Thymus (tissue), 14 donors: Measurements from ENCODE around the gene PCSK5. TPM values are rescaled to one million over a fixed set of nuclear protein-coding genes. Genes with fewer than 3 reads are reported as not detected.

Source experiments
- DNase-seq, 9 donors: peaks; one replicate each; pipeline ENCODE4 v3.0.0-alpha.2; 2013; ENCODE audit warnings: low spot score in 9 of 9, low read depth in 6 of 9, missing footprints in 1 of 9
- H3K27ac ChIP-seq, 2 donors: one replicate each; pipeline ENCODE4 v1.5.1; 2013; ENCODE audit warnings: control low read depth in 1 of 2, low read depth in 1 of 2, low read length in 1 of 2, mild to moderate bottlenecking in 1 of 2, moderate library complexity in 1 of 2
- H3K27me3 ChIP-seq, 2 donors: one replicate each; pipeline ENCODE4 v1.5.1; 2013; ENCODE audit warnings: low read length in 1 of 2; ENCODE audit not compliant: control insufficient read depth in 2 of 2, insufficient read depth in 1 of 2
- H3K36me3 ChIP-seq, 2 donors: one replicate each; pipeline ENCODE4 v1.5.1; 2013; ENCODE audit warnings: low read length in 1 of 2, mild to moderate bottlenecking in 1 of 2, moderate library complexity in 1 of 2; ENCODE audit not compliant: control insufficient read depth in 2 of 2, insufficient read depth in 2 of 2
- H3K4me1 ChIP-seq, 2 donors: one replicate each; pipeline ENCODE4 v1.5.1; 2013; ENCODE audit warnings: low read length in 2 of 2; ENCODE audit not compliant: control insufficient read depth in 2 of 2, insufficient read depth in 2 of 2
- H3K4me3 ChIP-seq, 2 donors: one replicate each; pipeline ENCODE4 v1.5.1; 2013; ENCODE audit warnings: low read length in 2 of 2, control low read depth in 1 of 2, mild to moderate bottlenecking in 1 of 2
- H3K9me3 ChIP-seq, 2 donors: one replicate each; pipeline ENCODE4 v1.5.1; 2013; ENCODE audit warnings: low read length in 1 of 2, mild to moderate bottlenecking in 1 of 2; ENCODE audit not compliant: control insufficient read depth in 2 of 2, insufficient read depth in 1 of 2
- WGBS: extraction: QIAGEN DNeasy Blood & Tissue Kit; methylation state at CpG from one replicate; pipeline ENCODE4 v1.1.7; 2013; 5-methylcytosine and 5-hydroxymethylcytosine counted together
- long read RNA-seq, 10 donors: transcript quantifications; one replicate each; lab custom pipeline, GENCODE V29; 2026
- polyA plus RNA-seq: library from polyadenylated mRNA; stranded (reverse); fragments of 200-250 nt; gene quantifications from one replicate; pipeline ENCODE4 v1.2.3, GENCODE V29; 2013
- total RNA-seq: library from RNA; stranded (reverse); fragments of 120-200 nt; gene quantifications from one replicate; pipeline ENCODE4 v1.2.4, GENCODE V29; 2013
- donor health status: healthy.

Gene PCSK5
- 20.1 TPM for total RNA-seq
- polyA plus RNA-seq = 4.1 TPM
- long read RNA-seq, donor 1 = 0 reads
- long read RNA-seq, donor 2 = 0 reads
- long read RNA-seq, donor 3 = 0 reads
- long read RNA-seq, donor 4, full-length matches to known transcripts = 2 of 2 reads
- long read RNA-seq, donor 4, partial matches to known transcripts = 0 of 2 reads
- long read RNA-seq, donor 4, other reads (novel, unspliced or antisense) = 0 of 2 reads
- long read RNA-seq, donor 5, full-length matches to known transcripts = 2 of 2 reads
- long read RNA-seq, donor 5, partial matches to known transcripts = 0 of 2 reads
- long read RNA-seq, donor 5, other reads (novel, unspliced or antisense) = 0 of 2 reads
- long read RNA-seq, donor 6, partial matches to known transcripts = 6 of 6 reads
- long read RNA-seq, donor 6, other reads (novel, unspliced or antisense) = 0 of 6 reads
- long read RNA-seq, donor 7, full-length matches to known transcripts = 2 of 2 reads
- long read RNA-seq, donor 7, partial matches to known transcripts = 0 of 2 reads
- long read RNA-seq, donor 7, other reads (novel, unspliced or antisense) = 0 of 2 reads
- long read RNA-seq, donor 8, full-length matches to known transcripts = 1 of 1 reads
- long read RNA-seq, donor 8, partial matches to known transcripts = 0 of 1 reads
- long read RNA-seq, donor 8, other reads (novel, unspliced or antisense) = 0 of 1 reads
- long read RNA-seq, donor 9, full-length matches to known transcripts = 1 of 1 reads
- long read RNA-seq, donor 9, partial matches to known transcripts = 0 of 1 reads
- long read RNA-seq, donor 9, other reads (novel, unspliced or antisense) = 0 of 1 reads
- long read RNA-seq, donor 10, full-length matches to known transcripts = 1 of 1 reads
- long read RNA-seq, donor 10, partial matches to known transcripts = 0 of 1 reads
- long read RNA-seq, donor 10, other reads (novel, unspliced or antisense) = 0 of 1 reads

GRCh38 chr9:75890472-75891276 is at the start of gene PCSK5:
PCSK5 (plus strand) TSS chr9:75890673; CDS start chr9:75891182, 509 bp downstream.
- H3K4me3 ChIP-seq = peak within 1 kb of the TSS; percentile 90 to 94
- peaks cover 0 to 18% of the 10 kb centered on the region in 2 donors for H3K27me3 ChIP-seq
- H3K27ac ChIP-seq = peak within 1 kb of the TSS; percentile 80 to 81
- H3K9me3 ChIP-seq = no peaks in the 10 kb centered on the region
- DNase-seq = peak; percentile 84 to 96 (median 92)
- peaks cover 20 to 28% of the 10 kb centered on the region in 2 donors for H3K4me1 ChIP-seq
- no peaks in the 10 kb centered on the region for H3K36me3 ChIP-seq
- WGBS = under 1% methylated on average over 83 of the region's 83 CpGs

DNA sequence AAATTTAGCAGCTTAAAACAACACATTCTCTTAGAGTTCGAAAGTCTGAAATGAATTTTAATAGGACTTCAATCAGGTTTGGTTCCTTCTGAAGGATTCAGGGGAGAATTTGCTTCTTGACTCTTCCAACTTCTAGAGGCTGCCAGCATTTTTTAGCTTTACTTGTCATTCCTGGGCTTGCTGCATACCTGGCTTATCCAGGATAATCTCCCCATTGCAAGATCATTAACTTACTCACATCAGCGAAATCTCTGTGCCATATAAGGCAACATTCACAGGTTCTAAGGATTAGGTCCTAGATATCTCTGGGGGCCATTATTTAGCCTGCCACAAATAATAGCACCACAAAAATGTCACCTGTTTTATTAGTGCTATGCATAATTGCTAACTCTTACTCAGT is 46.2 kb upstream of the PCSK5 start:
- Histone ChIP-seq H3K27me3 (no peaks in the 10 kb centered on the region), H3K4me3 (no peak overlapping the region), H3K9me3 (no peaks in the 10 kb centered on the region), H3K36me3 (no peaks in the 10 kb centered on the region), H3K27ac (no peak overlapping the region), H3K4me1 (no peaks in the 10 kb centered on the region)
- 95% methylated on average over 2 of the region's 2 CpGs for WGBS
- DNase-seq = no peak

GRCh38 chr9:75845806-75846205 is 44.7 kb upstream of the PCSK5 start:
- Histone ChIP-seq H3K4me3 (no peak overlapping the region), H3K9me3 (no peaks in the 10 kb centered on the region), H3K27me3 (no peaks in the 10 kb centered on the region), H3K36me3 (no peaks in the 10 kb centered on the region), H3K27ac (no peak overlapping the region), H3K4me1 (no peaks in the 10 kb centered on the region)
- DNase-seq = no peak
- 28% methylated on average over 2 of the region's 2 CpGs for WGBS

- Histone ChIP-seq H3K36me3 (no peaks in the 10 kb centered on the region), H3K27me3 (no peaks in the 10 kb centered on the region), H3K4me1 (no peaks in the 10 kb centered on the region), H3K27ac (no peak overlapping the region), H3K4me3 (no peak overlapping the region), H3K9me3 (no peaks in the 10 kb centered on the region)
- no peak for DNase-seq
- 97% methylated on average over 1 of the region's 1 CpG for WGBS
Observed at GRCh38 chr9:75847085-75847484, 43.4 kb upstream of the PCSK5 start.

- no peak overlapping the region for H3K4me3 ChIP-seq
- no peaks in the 10 kb centered on the region for H3K9me3 ChIP-seq
- H3K4me1 ChIP-seq = no peaks in the 10 kb centered on the region
- no peaks in the 10 kb centered on the region for H3K27me3 ChIP-seq
- no peak overlapping the region for H3K27ac ChIP-seq
- no peaks in the 10 kb centered on the region for H3K36me3 ChIP-seq
- DNase-seq = no peak
- 92% methylated on average over 9 of the region's 9 CpGs for WGBS
Observed at GRCh38 chr9:75850459-75851200, 39.8 kb upstream of the PCSK5 start.

DNA sequence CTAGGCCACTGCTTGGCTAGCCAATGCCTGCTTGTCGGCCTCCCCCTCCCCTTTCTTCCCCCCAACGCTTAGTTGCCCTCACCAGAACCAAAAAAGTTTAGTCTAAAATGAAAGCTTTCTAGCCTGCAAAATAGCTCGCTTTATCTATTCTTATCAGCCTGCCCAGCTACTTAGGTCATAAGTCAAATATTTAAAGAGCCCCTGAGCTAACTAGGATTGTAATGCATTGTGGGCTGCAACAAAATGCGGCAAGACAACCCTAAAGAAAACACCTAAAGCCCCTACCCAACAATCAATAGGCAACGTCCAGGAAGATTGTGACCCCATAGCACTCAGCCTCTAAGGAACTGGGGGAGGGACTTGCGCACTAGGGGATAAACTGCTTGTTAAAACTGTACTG is 38.6 kb upstream of the PCSK5 start:
- no peak for DNase-seq
- Histone ChIP-seq H3K4me3 (no peak overlapping the region), H3K4me1 (no peaks in the 10 kb centered on the region), H3K27ac (no peak overlapping the region), H3K36me3 (no peaks in the 10 kb centered on the region), H3K9me3 (no peaks in the 10 kb centered on the region), H3K27me3 (no peaks in the 10 kb centered on the region)
- WGBS = 91% methylated on average over 6 of the region's 6 CpGs

DNA sequence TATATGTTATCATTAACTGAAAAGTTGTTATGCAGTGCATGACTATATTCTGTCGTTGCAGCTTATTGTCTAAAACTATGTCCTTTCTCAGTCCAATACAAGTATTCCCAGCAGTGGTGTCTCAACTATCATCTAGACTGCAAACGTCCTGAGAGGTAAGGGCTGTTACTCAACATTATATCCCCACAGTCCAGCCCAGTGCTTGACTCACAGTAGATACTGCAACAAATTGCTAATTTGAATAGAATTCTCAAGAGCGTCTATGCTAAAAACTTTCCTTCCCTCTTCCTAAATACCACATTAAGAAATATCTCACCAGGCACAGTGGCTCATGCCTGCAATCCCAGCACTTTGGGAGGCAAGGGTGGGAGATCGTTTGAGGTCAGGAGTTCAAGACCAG is 37.7 kb upstream of the PCSK5 start:
- H3K4me3 ChIP-seq = no peak overlapping the region
- H3K4me1 ChIP-seq = no peaks in the 10 kb centered on the region
- 98% methylated on average over 4 of the region's 4 CpGs for WGBS
- H3K27me3 ChIP-seq = no peaks in the 10 kb centered on the region
- no peaks in the 10 kb centered on the region for H3K36me3 ChIP-seq
- H3K9me3 ChIP-seq = no peaks in the 10 kb centered on the region
- DNase-seq = no peak
- H3K27ac ChIP-seq = no peak overlapping the region

- Histone ChIP-seq H3K36me3 (no peaks in the 10 kb centered on the region), H3K27ac (no peak overlapping the region), H3K27me3 (no peaks in the 10 kb centered on the region), H3K9me3 (no peaks in the 10 kb centered on the region), H3K4me3 (no peak overlapping the region), H3K4me1 (no peaks in the 10 kb centered on the region)
- peak in 2 of 9 donors; percentile 33 to 51 for DNase-seq
- 53% methylated on average over 5 of the region's 5 CpGs for WGBS
Observed at GRCh38 chr9:75855509-75855908, 35.0 kb upstream of the PCSK5 start.
